Activated naive CD8-positive, alpha-beta T cell treated with anti-CD3 and anti-CD28 coated beads for 36 hours (primary cell): ENCODE measurements around the gene TRDN. TPM values are rescaled to one million over a fixed set of nuclear protein-coding genes. Genes with fewer than 3 reads are reported as not detected.
"Not testable (repeated sequence)": the region's sequence is repeated elsewhere in the genome, so short reads cannot be mapped to it uniquely, and the experiment has no call there.

Experiments used
- DNase-seq: peaks from one replicate; pipeline ENCODE4 v3.0.0; 2021
- H3K27ac Mint-ChIP-seq: one replicate; pipeline ENCODE4 v1.8.0; 2022; ENCODE audit warnings: mild to moderate bottlenecking, moderate library complexity, mixed read lengths
- H3K27me3 Mint-ChIP-seq: one replicate; pipeline ENCODE4 v1.8.0; 2022; ENCODE audit warnings: mild to moderate bottlenecking, mixed read lengths
- H3K36me3 Mint-ChIP-seq: one replicate; pipeline ENCODE4 v1.8.0; 2021; ENCODE audit warnings: mild to moderate bottlenecking, mixed read lengths
- H3K4me1 Mint-ChIP-seq: one replicate; pipeline ENCODE4 v1.8.0; 2021; ENCODE audit warnings: mixed read lengths
- H3K4me3 Mint-ChIP-seq: one replicate; pipeline ENCODE4 v1.8.0; 2022; ENCODE audit warnings: mild to moderate bottlenecking, moderate library complexity, mixed read lengths
- H3K9me3 Mint-ChIP-seq: one replicate; pipeline ENCODE4 v1.8.0; 2022; ENCODE audit warnings: mixed read lengths
- total RNA-seq, 2 experiments: library from RNA; stranded (reverse); gene quantifications; one replicate each; pipeline ENCODE4 v1.2.3, GENCODE V29; 2021

Gene TRDN
- total RNA-seq, 2 experiments from 2014 or later, result not detected

DNA sequence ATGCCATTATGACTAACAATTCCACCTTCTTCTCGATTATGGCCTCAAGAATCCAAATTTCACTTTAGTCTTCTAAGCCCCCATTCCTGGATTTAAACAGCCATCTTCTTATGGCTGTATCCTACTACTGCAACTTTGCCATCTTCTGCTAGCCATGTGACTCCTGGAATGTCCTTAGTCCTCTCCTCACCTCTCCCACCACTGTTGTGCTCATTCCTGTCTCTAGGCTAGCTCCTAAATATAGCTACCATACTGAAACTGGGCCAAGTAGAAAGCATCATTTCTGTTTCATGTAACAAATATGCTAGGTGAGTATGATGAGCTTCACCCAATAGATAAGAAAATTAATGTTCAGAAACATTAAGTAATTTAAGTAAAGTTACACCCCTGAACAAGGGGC, 327.6 kb downstream of the TRDN start:
- no peak overlapping the region for H3K27ac Mint-ChIP-seq
- H3K9me3 Mint-ChIP-seq, result peaks cover 1% of the 10 kb centered on the region
- no peaks in the 10 kb centered on the region for H3K27me3 Mint-ChIP-seq
- H3K4me3 Mint-ChIP-seq, result no peak overlapping the region
- no peaks in the 10 kb centered on the region for H3K4me1 Mint-ChIP-seq
- no peaks in the 10 kb centered on the region for H3K36me3 Mint-ChIP-seq
- DNase-seq, result no peak

DNA sequence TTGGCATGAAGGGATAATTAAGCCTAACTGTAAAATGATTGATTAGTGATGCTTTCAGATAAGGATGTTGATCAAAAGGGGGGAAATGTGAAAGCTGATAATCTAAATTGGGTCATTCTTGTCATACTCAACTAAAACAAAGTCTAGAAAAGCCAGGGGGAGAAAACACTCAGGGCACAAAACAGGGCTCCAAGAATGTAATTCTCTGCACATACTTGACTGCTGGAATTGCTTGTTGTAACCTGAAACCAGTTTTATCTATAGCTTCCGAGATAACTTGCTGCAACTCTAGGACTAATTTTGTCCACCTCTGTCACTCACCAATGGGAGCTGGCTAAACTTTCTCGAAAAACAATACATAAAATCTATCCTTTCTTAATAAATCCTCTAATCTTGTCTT, 330.4 kb downstream of the TRDN start:
- Mint-ChIP-seq H3K4me3 (no peak overlapping the region), H3K27me3 (no peaks in the 10 kb centered on the region), H3K27ac (no peak overlapping the region), H3K36me3 (no peaks in the 10 kb centered on the region), H3K4me1 (no peaks in the 10 kb centered on the region), H3K9me3 (no peaks in the 10 kb centered on the region)
- no peak for DNase-seq

DNA sequence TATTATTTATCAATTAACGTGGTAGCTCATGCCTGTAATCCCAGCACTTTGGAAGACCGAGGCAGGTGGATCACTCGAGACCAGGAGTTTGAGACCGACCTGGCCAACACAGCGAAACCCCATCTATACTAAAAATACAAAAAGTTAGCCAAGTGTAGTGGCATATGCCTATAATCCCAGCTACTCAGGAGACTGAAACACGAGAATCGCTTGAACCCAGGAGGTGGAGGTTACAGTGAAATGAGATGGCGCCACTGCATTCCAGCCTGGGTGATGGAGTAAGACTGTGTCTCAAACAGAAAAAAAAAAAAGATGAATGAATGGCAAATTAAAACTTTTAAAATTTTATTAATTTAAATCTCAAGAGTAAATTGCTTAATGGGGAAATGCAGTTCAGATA, 341.1 kb downstream of the TRDN start:
- Mint-ChIP-seq H3K4me3 (no peak overlapping the region), H3K36me3 (no peaks in the 10 kb centered on the region), H3K27me3 (no peaks in the 10 kb centered on the region), H3K27ac (no peak overlapping the region), H3K9me3 (no peaks in the 10 kb centered on the region), H3K4me1 (no peaks in the 10 kb centered on the region)
- DNase-seq, result no peak

DNA sequence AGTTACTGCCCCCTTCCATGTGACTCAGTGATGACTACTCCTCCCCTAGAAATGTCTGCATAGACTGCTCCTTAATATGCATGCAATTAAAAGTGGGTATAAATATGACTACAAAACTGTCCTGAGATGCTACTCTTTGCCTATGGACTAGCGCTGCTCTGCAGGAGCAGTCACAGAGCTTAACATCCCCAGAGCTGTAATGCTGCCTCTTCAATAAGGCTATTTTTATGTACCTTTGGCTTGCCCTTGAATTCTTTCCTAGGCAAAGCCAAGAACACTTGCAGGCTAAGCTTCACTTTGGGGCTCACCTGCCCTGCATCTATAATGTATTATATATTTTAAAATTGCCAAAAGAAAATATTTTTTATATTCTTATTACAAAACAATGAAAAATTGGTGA, 341.6 kb downstream of the TRDN start:
- H3K4me1 Mint-ChIP-seq, result no peaks in the 10 kb centered on the region
- no peak for DNase-seq
- H3K27me3 Mint-ChIP-seq, result no peaks in the 10 kb centered on the region
- H3K27ac Mint-ChIP-seq, result no peak overlapping the region
- H3K9me3 Mint-ChIP-seq, result no peaks in the 10 kb centered on the region
- H3K4me3 Mint-ChIP-seq, result no peak overlapping the region
- H3K36me3 Mint-ChIP-seq, result no peaks in the 10 kb centered on the region

DNA sequence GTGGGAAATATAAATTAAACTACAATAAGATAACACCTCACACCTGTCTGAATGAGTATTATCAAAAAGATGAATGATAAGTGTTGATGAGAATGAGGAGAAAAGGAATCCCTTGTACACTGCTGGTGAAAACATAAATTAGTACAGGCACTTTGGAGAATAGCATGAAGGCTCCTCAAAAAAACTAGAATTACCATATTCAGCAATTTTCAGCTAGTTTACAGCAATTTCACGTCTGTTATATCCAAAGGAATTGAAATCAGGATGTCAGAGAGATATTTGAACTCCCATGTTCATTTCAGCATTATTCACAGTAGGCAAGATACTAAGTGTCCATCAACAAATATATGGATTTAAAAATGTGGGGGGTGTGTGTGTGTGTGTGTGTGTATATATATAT, 348.1 kb downstream of the TRDN start:
- H3K9me3 Mint-ChIP-seq, result no peaks in the 10 kb centered on the region

DNA sequence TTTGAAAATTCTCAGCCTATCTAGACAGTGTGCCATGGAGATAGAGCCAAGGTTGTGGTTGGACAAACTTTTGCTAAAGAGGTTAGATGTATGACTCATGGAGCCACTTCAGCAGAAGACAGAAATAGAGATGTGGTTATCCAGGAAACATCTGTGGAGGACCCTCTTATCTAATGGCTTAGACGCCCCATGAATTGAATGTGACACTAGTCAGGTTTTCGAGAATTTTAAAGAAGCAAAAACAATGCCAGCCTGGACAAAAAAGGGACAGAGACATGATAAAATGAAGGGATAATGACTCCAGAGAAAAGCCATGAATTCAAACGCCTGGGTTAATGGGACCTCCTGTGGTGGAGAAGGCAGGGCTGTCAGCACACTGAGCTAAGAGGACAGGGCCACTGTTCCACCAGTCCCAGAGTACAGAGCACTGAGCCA, 360.2 kb downstream of the TRDN start:
- H3K27me3 Mint-ChIP-seq, result no peaks in the 10 kb centered on the region
- H3K4me1 Mint-ChIP-seq, result no peaks in the 10 kb centered on the region
- DNase-seq, result no peak
- H3K36me3 Mint-ChIP-seq, result no peaks in the 10 kb centered on the region
- peaks cover 3% of the 10 kb centered on the region for H3K9me3 Mint-ChIP-seq
- H3K4me3 Mint-ChIP-seq, result no peak overlapping the region
- H3K27ac Mint-ChIP-seq, result no peak overlapping the region

More for the DNA sequence above, 348.1 kb downstream of the TRDN start:
- no peaks in the 10 kb centered on the region for H3K27me3 Mint-ChIP-seq
- no peak for DNase-seq
- no peak overlapping the region for H3K4me3 Mint-ChIP-seq
- H3K4me1 Mint-ChIP-seq, result no peaks in the 10 kb centered on the region
- no peaks in the 10 kb centered on the region for H3K36me3 Mint-ChIP-seq
- no peak overlapping the region for H3K27ac Mint-ChIP-seq

DNA sequence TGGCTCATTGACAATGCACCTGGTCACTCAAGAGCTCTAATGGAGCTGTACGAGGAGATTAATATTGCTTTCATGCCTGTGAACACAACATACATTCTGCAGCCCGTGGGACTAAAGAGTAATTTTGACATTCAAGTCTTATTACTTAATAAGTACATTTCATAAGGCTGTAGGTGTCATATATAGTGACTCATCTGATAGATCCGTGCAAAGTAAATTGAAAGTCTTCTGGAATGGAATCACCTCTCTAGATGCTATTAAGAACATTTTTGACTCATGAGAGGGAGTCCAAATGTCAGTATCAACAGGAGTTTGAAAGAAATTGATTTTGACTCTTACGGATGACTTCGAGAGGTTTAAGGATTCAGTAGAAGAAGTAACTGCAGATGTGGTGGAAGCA, 372.8 kb downstream of the TRDN start:
- H3K4me1 Mint-ChIP-seq, result no peaks in the 10 kb centered on the region
- H3K9me3 Mint-ChIP-seq, result peaks cover 5% of the 10 kb centered on the region
- H3K36me3 Mint-ChIP-seq, result no peaks in the 10 kb centered on the region
- H3K27me3 Mint-ChIP-seq, result no peaks in the 10 kb centered on the region
- DNase-seq, result no peak
- no peak overlapping the region for H3K4me3 Mint-ChIP-seq
- H3K27ac Mint-ChIP-seq, result no peak overlapping the region

DNA sequence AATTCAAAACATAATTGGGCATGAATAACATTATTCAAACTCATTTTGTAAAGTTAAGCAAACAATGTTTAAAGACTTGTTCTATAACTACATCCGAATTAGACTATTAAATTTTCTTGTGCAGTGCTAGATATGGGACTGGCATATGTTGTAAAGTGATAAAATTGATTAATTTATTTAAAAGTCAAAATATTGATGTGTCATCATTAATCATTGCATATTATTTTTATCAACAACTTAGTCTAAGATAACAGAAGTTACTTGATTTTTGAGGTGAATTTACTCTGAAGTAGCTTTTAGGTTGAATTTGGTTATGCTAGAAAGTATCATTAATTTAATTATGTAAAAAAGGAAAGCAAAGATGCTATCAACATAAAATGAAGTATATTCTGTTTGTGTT, 396.1 kb downstream of the TRDN start:
- peaks cover 8% of the 10 kb centered on the region for H3K9me3 Mint-ChIP-seq
- H3K4me3 Mint-ChIP-seq, result no peak overlapping the region
- DNase-seq, result no peak
- no peaks in the 10 kb centered on the region for H3K36me3 Mint-ChIP-seq
- no peak overlapping the region for H3K27ac Mint-ChIP-seq
- H3K27me3 Mint-ChIP-seq, result no peaks in the 10 kb centered on the region
- no peaks in the 10 kb centered on the region for H3K4me1 Mint-ChIP-seq

DNA sequence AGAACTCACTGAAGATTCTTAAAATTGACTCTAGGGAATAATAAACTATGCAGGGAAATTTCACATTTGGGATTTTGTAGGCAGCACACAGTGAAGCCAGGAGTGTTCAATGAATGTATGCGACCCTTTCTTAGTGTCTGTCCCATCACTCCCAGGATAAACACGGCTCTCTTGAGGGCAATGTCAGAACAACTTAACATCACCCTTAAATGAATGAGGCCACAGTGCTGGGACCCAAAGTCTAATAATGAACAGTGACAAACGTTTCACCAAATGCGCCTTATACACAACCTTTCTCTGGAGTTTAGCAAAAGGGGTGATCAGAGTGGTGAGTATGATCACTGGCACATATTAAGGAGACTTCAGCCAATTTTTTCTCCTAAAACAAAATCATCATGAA, 403.4 kb downstream of the TRDN start:
- Mint-ChIP-seq H3K9me3 (no peaks in the 10 kb centered on the region), H3K27ac (no peak overlapping the region), H3K36me3 (no peaks in the 10 kb centered on the region), H3K4me1 (no peaks in the 10 kb centered on the region), H3K27me3 (no peaks in the 10 kb centered on the region), H3K4me3 (no peak overlapping the region)
- no peak for DNase-seq

DNA sequence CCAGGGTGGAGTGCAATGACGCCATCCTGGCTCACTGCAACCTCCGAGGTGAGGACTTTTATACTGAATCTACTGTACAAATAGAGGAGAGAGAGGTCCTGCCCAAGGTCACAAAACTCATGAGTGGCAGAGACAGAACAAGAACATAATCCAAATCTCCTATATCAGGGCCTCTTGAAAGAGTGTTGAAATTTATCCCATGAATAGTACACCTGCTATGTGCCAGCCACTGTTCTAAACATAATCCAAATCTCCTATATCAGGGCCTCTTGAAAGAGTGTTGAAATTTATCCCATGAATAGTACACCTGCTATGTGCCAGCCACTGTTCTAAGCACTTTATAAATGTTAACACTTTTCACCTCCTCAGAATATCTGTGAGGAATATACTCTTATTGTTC, 409.0 kb downstream of the TRDN start:
- H3K4me1 Mint-ChIP-seq, H3K4me3 Mint-ChIP-seq, H3K27me3 Mint-ChIP-seq, H3K36me3 Mint-ChIP-seq, H3K9me3 Mint-ChIP-seq, H3K27ac Mint-ChIP-seq, DNase-seq: not testable (repeated sequence)

DNA sequence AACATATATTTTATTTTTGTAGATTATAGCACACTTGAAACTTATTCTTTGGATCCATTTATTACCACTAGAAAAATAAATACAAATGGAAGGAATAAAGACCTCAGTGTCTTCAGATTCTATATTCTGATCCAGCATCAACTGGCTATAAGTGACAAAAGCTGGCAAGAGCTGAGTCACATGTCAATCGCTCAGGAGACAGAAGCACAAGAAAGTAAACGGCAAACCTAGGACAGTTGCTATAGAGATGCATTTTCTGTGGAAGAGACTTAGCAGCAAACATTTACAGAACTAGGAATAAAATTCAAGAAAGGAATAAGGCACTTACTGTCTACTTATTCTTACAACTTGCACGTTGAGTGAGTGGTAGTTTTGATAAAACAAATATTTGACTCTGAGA, 410.4 kb downstream of the TRDN start:
- no peak overlapping the region for H3K27ac Mint-ChIP-seq
- no peaks in the 10 kb centered on the region for H3K4me1 Mint-ChIP-seq
- H3K4me3 Mint-ChIP-seq, result no peak overlapping the region

DNA sequence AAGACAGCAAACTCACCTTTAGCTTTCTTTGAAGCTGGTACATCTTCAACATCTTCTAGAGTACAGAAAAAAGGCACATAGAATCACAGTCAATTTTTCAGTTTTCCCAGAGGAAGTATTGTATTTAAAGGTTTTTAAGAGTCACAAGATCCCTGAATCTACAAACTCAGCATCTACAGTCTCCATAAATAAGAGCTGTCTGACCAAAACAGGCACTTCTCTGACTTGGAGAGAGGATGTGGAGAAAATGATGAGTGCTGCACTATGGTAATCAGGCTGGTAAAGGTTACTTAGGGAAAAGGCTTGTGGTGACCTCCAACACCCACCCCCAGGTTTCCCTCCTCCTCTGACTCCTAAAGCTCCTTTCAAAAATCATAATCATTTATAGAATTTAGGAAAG, 412.7 kb downstream of the TRDN start:
- Mint-ChIP-seq H3K9me3 (no peaks in the 10 kb centered on the region), H3K36me3 (no peaks in the 10 kb centered on the region), H3K4me1 (no peaks in the 10 kb centered on the region), H3K4me3 (no peak overlapping the region), H3K27me3 (no peaks in the 10 kb centered on the region), H3K27ac (no peak overlapping the region)
- no peak for DNase-seq

More for the DNA sequence above, 410.4 kb downstream of the TRDN start:
- DNase-seq, result no peak
- no peaks in the 10 kb centered on the region for H3K36me3 Mint-ChIP-seq
- no peaks in the 10 kb centered on the region for H3K9me3 Mint-ChIP-seq
- H3K27me3 Mint-ChIP-seq, result no peaks in the 10 kb centered on the region

DNA sequence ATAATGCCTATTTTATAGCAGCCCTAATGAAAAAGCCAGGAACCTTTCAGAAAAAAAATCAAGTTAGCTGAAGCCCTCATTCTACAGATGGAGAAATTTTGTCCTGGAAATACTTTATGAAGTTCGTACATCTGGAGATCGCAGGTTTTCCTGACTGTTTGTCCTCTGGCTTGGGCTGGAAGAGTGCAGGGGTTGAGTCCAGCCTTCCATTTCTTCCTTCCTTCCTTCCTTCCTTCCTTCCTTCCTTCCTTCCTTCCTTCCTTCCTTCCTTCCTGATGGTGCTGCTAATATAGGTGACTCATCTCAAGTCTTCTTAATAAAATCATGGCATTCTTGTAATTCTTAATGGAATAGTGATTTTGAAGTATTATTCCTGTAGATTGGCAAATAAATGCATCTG, 413.3 kb downstream of the TRDN start:
- no peak for DNase-seq
- H3K27ac Mint-ChIP-seq, result no peak overlapping the region
- H3K27me3 Mint-ChIP-seq, result no peaks in the 10 kb centered on the region
- no peak overlapping the region for H3K4me3 Mint-ChIP-seq
- H3K9me3 Mint-ChIP-seq, result no peaks in the 10 kb centered on the region
- H3K36me3 Mint-ChIP-seq, result no peaks in the 10 kb centered on the region
- no peaks in the 10 kb centered on the region for H3K4me1 Mint-ChIP-seq

DNA sequence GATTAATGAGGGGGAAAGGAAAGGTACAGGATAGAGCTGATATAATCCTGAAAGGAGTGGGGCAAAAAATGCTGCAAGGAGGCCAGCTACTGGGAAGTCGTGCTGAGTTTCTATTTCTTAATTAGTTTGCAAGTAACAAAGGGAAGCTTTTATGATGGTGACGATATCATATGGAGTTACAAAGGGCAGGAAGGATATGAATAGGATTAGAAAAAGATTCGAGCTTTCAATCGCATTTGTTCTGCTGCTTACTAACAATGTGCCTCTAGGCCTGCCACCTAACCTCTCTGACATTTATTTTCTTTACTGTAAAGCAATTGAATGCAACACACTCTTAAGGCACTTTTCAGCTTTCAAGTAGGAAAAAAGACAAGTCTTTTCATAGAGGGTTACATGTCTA, 421.5 kb downstream of the TRDN start:
- Mint-ChIP-seq H3K4me3 (no peak overlapping the region), H3K36me3 (no peaks in the 10 kb centered on the region), H3K27me3 (no peaks in the 10 kb centered on the region), H3K9me3 (peaks cover 4% of the 10 kb centered on the region), H3K4me1 (no peaks in the 10 kb centered on the region), H3K27ac (no peak overlapping the region)
- no peak for DNase-seq

DNA sequence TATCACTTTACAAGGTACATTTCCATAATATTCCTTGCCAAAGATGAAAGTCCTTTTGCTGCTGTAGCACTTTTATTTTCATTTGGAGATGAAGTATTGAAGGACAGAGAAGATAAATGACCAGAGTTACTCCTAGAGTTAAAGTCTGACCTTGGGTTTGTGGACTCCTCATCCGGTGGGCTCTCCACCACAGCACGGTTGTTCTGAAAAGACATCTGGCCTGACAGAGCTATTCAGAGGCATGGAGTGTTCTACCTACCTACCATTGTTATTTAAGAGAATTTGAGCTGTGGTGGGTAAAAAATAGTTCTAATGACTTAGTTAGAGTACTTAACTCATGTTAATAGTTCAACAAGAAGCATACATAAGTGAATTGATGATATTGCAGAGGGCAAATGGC, 422.3 kb downstream of the TRDN start:
- Mint-ChIP-seq H3K27ac (no peak overlapping the region), H3K9me3 (peaks cover 4% of the 10 kb centered on the region), H3K4me1 (no peaks in the 10 kb centered on the region), H3K36me3 (no peaks in the 10 kb centered on the region), H3K27me3 (no peaks in the 10 kb centered on the region), H3K4me3 (no peak overlapping the region)
- DNase-seq, result no peak

DNA sequence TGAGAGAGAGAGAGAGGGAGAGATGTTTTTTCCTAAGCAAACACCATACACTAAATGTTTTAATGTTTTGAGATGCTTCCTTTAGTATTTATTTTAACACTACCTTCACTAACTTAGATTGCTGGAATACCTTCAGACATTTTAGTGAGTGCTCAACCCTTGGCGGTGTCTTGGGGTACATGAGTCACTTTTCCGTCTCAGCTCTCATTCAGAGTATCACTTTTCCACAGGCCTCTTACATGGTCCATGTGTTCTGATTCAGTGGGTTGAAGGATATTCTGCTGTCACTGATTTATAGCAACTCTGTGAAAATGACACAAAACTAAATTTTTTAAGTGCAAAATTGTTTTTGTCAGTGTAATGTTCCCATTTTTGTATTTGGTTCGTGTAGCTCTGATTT, 422.8 kb downstream of the TRDN start:
- Mint-ChIP-seq H3K9me3 (peaks cover 4% of the 10 kb centered on the region), H3K4me1 (no peaks in the 10 kb centered on the region), H3K27me3 (no peaks in the 10 kb centered on the region), H3K4me3 (no peak overlapping the region), H3K27ac (no peak overlapping the region), H3K36me3 (no peaks in the 10 kb centered on the region)
- DNase-seq, result no peak
